CD4-positive, alpha-beta T cell treated with Interleukin-2 at 100 ng/mL for 4 hours (primary cell): Measurements from ENCODE around the gene ZNF428.
"Not testable (repeated sequence)": the region's sequence is repeated elsewhere in the genome, so short reads cannot be mapped to it uniquely, and the experiment has no call there.

Experiments used
- DNase-seq: peaks from one replicate; pipeline ENCODE4 v3.0.0-alpha.2; 2020; ENCODE audit warnings: low spot score

ZNF428 gene, protein sequence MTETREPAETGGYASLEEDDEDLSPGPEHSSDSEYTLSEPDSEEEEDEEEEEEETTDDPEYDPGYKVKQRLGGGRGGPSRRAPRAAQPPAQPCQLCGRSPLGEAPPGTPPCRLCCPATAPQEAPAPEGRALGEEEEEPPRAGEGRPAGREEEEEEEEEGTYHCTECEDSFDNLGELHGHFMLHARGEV

DNA sequence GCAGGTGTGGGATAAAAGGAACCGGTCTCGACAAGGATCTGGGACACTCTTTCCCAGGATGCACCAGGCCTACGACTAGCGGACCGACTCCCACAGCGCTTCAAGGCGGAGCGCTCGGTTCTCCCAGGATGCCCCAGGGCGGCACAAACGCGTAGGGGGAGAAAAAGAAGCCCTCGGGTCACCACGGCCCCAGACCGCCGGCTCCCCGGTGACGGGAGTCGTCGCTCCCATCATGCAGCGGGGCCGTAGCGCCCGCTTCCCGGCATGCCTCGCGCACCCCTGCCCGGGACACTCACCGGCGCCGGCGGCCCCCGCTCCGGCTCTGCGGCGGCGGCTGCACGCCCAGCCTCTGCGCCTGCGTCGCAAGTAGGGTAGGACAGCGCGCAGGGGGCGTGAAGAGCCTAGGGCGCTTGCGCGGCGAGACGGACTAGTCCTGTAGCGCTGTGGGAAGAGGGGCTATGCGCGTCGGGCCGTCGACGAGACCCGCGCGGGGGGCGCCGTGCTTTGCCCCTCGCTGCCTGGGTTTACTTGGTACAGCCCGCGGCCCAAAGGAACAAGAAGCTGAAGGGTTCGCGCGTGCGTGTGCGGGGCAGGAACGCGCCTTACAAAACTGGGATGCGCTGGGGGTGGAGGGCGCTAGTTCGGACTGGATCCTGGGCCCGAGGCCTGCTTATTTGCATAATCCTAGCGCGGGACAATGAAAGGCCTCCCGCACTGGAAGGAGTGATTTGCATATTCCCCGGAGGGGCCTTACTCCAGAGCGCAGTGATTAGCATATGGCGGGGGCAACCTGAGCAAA lies at the start of gene ZNF428:
ZNF428 (minus strand) TSS at position 368 of the 799 bp plus-strand sequence. CDS start 5,325 bp downstream, outside the sequence.
- DNase-seq: peak; percentile 88

DNA sequence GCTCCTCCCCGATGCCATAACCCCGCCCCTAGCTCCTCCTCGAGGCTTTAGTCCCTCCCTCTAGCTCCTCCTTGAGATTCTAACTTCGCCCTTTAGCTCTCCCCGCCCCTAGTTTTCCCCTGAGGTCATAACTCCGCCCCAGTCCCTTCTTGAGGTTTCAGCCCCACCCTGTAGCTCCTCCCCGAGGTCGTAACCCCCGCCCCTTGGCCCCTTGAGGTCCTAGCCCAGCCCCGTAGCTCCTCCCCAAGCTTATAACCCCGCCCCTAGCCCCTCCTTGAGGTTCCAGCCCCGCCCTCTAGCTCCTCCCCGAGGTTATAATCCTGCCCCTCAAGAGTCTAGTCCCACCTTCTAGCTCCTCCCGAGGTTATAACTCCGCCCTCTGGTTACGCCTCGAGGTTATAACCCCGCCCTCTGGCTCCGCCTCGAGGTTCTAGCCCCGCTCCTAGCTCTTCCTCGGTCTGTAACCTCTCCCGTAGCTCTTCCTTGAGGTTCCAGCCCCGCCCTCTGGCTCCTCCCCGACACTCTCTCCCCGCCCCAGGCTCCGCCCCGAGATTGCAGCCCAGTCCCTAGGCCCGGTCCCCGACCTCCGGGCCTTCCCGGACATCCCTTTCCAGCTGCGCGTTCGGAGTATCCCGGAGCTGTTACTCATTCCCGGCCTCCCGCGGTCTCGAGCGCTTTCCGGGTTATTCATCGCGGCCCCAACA lies 49.1 kb upstream of the ZNF428 start:
- DNase-seq: peak; percentile 96

DNA sequence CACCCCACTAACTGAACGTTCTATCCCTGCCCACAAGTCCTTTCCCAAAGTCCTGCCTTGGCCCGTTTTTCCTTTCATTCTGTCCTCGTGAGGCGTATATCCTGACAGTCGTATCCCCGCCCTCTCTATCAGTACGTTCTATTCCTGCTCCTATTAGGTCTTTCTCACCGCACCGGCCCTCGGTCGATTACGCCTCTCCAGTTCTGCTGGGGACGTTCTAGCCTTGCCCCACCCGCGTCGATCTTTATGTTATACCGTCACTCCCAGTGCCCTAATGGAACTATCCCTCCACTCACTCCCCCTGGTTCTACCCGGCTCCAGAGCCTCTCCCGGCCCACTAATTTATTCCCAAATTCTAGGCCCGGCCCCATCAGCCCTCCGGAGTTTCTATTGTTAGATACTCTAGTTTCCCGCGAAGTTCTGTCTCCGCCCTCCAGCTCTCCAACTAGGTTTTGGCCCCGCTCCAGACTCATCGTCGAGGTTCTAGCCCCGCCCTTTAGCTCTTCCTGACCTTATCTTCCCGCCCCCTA lies 48.5 kb upstream of the ZNF428 start:
- no peak for DNase-seq

DNA sequence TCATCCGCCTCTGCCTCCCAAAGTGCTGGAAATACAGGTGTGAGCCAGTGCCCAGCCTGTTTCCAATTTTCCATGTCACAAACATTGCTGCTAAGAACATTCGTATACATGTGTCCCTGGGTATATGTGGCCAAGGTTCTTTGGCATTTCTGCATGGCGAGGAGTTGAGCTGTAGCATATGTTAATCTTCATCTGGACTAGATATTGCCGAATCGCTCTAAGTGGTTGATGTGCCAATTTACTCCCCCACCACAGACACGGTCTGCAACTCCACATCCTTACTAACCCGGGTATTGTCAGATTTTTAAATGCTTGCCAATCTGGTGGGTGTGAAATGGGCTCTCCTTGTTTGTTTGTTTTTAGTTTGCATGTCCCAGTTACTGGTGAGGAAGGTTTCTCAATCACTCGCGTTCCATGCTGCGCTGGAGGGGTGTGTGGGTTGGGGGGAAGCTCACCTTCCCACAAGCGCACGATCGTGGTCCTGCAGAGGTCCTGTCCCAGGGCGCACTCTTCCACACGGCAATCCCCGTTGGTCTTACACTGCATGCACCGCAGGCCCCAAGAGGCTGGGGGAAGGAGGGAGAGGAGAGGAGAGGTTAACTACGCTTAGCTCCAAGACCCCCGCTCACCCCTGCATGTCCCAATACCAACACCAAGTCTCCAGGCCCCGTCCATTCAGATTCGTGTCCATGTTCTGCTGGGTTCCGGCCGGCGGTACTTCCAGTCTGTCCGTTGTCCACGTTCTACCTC lies 47.9 kb upstream of the ZNF428 start:
- DNase-seq: no peak

DNA sequence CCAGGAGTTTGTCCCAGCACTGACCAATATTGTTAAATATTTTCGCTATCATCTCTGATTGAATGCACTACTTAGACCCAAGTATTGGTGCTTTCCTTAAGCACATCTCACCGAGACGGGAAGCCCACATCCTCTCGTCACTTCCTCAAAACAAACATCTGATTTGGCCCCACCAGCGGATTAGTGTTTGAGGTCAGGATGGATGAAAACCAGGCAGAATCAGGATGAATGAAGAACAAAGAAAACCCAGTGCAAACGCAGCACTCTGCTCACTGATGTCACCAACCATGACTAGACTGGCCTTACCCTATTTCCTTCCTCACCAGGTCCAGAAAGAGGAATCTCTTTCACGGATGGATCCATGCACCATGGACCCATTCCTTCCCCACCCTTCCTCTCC lies 44.6 kb upstream of the ZNF428 start:
- DNase-seq: peak; percentile 41

DNA sequence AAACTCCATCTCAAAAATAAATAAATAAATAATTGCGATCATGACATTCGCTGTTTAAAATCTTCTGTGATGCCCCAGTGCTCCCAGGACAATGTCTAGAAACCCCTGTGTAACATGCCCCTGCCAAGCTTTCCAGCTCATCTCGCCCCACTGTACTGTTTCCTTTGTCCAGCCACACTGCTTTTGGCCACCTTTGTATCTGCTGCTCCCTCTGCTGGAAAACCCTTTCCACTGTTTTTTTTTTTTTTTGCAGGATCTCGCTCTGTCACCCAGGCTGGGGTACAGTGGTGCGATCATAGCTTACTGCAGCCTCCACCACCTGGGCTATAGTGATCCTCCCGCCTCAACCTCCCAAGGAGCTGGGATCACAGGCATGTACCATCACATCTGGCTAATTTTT lies 43.1 kb upstream of the ZNF428 start:
- DNase-seq: no peak

DNA sequence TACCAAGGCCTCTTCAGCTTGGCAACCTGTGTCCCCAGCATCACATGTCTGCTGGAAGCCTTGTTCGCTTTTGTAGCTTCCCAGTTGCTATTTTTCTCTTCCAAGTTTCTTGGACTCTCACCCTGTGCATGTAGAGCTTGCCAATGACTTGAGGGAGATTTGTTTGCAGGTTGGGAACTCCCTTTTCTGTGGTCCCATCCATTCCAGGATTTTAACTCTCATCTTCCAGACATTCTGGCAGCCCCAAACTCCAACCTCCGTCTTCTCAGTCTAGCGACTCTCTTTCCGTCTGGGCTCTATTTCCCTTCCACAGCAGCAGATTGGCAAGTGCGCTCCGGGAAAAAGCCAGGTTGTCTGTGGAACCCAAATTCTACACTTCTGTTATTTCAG lies 41.5 kb upstream of the ZNF428 start:
- no peak for DNase-seq

DNA sequence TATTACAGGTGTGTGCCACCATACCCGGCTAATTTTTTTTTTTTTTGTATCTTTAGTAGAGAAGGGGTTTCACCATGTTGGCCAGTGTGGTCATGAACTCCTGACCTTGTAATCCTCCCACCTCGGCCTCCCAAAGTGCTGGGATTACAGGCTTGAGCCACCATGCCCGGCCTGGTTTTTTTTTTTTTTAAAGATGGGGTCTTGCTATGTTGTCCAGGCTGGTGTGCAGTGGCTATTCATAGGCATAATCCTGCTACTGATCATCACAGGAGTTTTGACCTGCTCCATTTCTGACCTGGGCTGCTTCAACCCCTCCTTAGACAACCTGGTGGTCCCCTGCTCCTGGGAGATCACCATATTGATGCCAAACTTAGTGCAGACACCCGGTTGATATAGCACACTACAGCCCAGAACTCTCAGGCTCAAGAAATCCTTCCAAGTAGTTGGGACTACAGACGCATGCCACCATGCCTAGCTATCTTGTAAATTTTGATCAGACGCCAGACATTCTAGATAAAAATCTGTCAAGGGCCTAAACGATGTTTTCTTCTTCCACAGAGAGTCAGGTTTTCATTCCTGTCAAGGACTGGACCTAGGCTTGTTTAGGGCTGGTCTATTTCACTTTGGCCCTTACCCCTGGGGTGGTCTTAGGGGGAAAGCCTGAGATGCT lies 41.0 kb upstream of the ZNF428 start:
- no peak for DNase-seq

DNA sequence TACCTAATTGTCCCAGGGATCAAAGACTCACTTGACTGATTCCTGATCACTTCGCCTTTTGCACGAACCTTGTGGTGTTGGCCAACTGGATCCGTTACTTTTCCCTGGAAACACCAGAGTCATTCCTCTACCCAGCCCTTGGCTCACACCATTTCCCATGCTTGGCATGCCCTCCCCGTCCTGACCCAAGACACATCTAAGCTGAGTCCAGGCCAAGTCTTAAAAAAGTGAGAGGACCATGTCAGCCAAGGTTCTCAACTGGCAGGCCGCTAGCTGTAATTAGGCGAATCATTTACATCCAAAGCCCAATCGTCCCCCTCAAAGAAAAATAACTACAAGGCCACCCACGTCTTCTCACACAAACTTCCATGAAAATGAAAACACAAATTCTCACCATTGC lies 39.1 kb upstream of the ZNF428 start:
- no peak for DNase-seq

DNA sequence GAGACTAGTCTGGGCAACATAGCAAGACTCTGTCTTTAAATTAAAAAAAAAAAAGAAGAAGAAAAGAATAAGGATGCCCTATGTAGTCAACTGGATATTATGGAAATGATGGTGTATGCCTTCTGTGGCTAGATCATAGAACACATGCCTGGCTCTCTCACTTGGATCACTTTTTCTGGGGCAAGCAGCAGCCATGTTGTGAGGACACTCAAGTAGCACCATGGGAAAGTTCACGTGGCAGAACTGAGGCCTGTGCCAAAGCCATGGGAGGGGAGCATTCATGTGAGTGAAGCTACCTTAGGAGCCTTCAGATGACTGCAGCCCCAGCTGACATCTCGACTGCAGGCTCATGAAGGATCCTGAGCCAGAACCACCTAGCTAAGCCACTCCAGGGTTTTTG lies 38.6 kb upstream of the ZNF428 start:
- no peak for DNase-seq

DNA sequence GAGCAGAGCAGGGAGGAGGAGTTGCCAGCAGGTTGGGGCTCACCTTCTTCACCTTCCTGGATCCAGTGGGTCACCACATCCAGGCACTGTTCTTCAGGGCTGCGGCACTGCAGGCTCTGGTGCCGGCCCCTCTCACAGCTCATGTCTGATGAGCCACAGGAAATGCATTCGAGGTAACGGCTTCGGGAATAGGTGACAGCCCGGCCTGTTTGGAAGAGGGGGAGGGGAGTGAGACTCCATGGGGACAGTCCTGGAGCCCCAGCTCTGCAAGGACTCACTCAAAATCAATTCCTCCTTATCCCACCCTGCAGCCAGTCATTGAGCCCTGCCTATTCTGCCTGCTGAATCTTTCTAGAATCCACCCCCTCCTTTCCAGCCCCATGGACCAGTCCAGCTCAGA lies 37.0 kb upstream of the ZNF428 start:
- no peak for DNase-seq

DNA sequence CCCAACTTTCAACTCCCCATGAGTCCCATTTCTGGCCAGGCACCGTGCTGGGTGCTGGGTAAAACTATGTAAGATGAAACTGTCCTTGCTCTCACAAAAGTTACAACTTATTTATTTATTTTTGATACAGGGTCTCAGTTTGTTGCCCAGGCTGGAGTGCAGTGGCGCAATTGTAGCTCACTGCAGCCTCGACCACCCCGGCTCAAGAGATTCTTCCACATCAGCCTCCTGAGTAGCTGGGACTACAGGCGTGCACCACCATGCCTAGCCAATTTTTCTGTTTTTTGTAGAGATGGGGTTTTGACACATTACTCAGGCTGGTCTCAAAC lies 33.1 kb upstream of the ZNF428 start:
- no peak for DNase-seq

DNA sequence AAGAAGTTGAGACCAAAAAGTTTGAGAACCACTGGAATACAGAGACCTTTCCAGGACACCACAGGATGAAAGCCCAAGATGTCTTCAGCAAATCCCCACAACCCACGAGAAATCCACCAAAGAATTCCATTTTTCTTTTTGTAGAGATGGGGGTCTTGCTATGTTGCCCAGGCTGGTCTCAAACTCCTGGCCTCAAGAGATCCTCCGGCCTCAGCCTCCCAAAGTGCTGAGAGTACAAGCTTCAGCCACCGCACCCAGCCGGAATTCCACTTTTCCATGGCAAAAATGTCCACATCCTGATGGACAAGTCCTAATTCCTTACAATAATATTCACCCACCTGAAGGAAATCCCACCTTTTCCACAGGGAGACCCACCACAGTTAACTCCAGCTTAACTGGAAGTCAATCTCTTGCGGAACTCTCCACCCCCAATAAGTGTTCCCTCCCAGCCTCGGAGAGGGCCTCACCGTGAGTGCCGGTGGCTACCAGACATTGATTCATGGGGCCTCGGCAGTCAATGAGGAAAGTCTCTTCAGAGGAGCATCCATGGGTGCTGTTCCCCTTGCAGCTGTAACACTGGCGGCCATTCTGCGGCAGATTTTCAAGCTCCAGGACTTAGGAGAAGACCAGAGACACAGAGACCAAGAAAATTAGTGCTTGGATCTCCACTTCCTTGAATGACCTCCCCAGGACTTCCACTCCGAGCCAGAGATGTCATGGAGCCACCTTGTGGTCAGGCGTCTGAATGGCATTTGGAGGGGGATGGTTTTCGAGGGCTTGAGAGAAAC lies 32.5 kb upstream of the ZNF428 start:
- DNase-seq: peak; percentile 38

DNA sequence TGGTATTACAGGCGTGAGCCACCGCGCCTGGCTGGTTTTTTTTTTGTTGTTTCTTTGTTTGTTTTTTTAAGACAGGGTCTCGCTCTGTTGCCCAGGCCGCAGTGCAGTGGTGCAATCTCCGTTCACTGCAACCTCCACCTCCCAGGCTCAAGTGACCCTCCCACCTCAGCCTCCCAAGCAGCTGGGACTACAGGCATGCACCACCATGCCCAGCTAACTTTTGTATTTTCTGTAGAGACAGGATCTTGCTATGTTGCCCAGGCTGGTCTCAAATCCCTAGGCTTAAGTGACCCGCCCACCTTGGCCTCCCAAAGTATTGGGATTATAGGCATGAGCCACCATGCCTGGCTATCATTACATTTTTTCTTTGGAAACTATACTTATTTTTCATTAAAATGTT lies 30.8 kb upstream of the ZNF428 start:
- DNase-seq: not testable (repeated sequence)

DNA sequence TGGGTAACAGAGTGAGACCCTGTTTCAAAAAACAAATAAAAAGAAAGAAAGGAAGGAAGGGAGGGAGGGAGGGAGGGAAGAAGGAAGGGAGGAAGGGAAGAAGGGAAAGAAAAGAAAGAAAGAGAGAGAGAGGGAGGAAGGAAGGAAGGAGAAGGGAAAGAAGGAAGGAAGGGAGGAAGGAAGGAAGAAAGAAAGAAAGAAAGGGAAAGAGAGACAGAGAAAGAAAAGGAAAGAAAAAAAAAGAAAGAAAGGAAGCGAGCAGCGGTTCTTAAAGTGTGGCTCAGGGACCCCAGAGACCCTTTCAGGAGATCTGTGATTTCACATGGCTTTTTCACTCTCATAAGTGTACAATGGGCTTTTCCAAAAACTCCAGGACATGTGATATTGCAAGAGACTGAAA lies 30.1 kb upstream of the ZNF428 start:
- DNase-seq: no peak

DNA sequence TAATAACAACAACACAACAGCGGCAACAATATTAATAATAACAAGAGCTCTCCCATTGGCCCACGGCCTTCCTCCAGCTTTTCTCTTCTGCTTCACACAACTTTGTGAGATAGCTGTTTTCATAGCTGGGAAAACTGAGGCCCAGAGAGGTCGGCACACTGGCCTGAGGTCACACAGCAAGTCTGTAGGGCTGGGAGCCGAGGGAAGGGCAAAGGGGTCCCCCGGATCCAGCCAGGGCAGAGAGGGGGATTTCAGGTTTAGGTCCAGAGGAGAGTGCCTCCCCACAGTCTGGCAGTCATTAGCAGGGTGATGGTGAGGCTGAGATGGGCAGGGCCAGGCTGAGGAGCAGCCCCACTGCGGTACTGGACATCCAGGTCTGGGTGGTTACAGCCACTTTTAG lies 29.2 kb upstream of the ZNF428 start:
- no peak for DNase-seq

DNA sequence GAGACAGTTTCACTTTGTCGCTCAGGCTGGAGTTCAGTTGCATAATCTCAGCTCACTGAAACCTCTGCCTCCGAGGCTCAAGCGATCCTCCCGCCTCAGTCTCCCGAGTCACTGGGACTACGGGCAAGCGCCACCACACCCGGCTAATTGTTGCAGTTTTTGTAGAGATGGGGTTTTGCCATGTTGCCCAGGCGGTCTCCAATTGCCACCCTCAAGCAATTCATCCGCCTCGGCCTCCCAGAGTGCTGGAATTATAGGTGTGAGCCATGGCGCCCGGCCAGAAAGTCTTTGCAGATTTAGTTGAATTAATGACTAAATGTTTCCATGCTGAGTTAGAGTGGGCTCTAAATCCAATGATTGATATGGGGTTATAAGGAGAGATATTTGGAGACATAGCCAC lies 24.8 kb upstream of the ZNF428 start:
- no peak for DNase-seq

DNA sequence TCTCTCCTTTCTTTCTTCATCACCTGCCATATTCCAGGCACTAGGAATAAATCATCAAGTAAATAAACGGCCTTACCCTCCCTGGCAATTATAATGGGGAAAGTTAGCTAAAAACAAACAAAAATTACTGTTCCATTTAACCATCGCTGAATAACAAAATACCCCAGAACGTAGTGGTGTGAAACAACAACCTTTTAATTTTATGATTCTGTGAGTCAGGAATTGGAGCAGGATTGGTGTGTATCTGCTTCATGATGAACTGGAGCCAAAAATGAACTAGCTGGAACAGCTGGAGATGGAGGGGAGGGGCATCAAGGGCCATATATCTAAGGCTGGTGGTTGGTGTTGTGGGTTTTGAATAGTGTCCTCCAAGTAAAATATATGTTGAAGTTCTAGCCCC lies 23.9 kb upstream of the ZNF428 start:
- DNase-seq: no peak

DNA sequence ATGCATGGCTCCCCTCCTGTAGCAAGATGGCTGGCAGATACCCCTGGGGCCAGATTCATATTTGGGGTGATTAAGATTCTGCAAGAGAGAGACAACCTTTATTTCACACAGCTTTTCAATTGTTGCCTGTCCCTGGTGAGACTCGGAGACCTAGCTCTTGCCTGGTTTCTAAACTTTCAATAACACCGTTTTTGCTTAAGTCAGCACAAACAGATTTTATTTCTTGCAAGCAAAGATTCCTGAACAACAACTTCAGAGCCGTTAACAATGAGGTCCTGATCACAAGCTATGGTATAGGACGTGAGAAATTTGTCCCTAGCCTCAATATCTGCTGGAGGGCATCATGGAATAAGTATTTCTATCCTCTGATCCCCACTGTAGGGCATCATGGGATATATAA lies 23.1 kb upstream of the ZNF428 start:
- no peak for DNase-seq

DNA sequence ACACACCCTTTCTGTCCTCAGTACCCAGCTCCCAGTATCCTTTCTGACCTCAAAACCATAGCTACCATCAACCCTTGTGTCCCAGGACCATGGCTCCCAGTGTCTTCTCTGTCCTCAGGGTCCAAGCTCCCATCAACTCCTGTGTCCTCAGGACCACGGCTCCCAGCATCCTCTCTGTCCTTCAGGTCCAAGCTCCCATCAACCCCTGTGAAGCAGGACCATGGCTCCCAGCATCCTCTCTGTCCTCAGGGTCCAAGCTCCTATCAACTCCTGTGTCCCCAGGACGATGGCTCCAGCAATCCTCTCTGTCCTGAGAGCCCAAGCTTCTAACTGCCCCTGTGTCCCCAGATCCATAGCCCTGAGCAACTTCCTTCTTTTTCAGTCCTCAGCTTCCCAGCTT lies 21.9 kb upstream of the ZNF428 start:
- DNase-seq: no peak

DNA sequence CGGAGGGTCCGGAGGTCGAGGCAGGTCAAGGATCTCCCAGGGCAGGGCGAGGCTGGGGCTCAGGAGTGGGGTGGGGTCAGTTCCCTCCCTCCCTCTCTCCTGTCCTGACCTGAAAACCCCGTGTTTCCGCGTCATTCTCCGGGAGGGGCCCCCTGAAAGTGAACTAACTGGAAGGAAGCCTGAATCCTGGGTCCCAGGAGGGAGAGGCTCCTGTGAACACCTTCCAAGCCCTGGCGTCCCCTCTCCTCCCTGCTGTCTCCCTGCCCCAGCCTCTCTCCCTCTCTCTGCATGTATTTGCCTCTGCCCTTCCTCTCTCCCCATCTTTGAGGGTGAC lies 21.0 kb upstream of the ZNF428 start:
- DNase-seq: no peak
